ENCODE results near the gene CD320. TPM values are rescaled to one million over a fixed set of nuclear protein-coding genes. Genes with fewer than 3 reads are reported as not detected.

The CD320 gene
- polyA plus RNA-seq, result 89.6 and 98.2 TPM in 2 replicates
- polyA minus RNA-seq, result 35.1 and 39.4 TPM in 2 replicates

DNA sequence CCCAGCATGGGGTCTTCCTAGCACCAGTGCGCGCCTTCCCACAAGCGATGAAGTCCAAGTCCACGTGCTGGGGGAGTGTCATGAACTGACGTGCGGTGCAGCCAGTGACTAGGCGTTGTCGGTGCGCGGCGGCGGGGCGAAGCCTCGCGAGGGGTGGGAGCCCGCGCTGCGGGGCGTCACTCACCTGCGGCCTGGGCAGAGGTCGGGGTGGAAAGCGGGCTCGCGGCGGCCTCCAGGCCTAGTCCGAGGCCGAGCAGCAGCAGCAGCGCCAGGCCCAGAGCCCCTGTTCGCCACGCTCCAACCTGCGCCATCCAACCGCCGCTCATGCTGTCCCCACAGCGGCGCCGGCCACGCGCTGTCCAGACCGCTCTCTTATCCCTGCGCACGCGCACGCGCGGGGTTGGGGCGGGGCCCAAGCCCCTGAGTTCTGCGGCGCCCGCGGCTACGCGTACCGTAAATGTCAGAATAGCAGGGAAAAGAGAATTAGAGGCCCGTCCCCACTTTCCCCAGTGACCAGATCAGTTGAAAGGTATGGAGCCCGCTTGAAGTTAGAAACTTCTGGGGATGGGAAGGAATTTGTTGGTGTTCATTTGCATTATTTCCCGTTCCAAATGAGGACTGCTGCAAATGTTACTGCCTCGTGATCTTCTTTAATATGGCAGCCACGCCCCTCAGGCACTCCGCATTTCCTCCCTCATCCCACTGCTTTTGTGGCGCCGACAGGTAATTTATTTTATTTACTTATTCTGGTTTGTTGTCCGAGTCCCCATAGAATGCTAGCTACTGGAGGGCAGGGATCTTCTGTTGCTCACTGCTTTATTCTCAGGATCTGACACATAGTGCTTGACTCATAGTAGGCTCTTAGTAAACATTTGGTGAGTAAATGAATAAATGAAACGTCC is at the start of gene CD320:
CD320 (minus strand) TSS at position 394 of the 902 bp plus-strand sequence; CDS start at position 326, 68 bp downstream.
- H4K20me1 ChIP-seq (ENCODE audit: insufficient read depth), result no peaks in the 10 kb centered on the region
- H3K9me3 ChIP-seq (ENCODE audit: low read length), result no peaks in the 10 kb centered on the region
- H3K36me3 ChIP-seq (ENCODE audit: insufficient read depth, low read length), result no peaks in the 10 kb centered on the region
- H3K9ac ChIP-seq (ENCODE audit: low read length), result peak within 1 kb of the TSS; percentile 84
- TF ChIP-seq MXI1 (conservative IDR thresholded peaks at IDR 0.05; ENCODE audit: poor library complexity, severe bottlenecking) (peak; percentile 98), POLR2AphosphoS5 (IDR thresholded peaks at IDR 0.05) (peak; percentile 81), REST (IDR thresholded peaks at IDR 0.05; ENCODE audit: borderline replicate concordance) (peak; percentile 56), SMC3 (conservative IDR thresholded peaks at IDR 0.05; ENCODE audit: poor library complexity) (no peak), RAD21 (conservative IDR thresholded peaks at IDR 0.05) (no peak), TAF1 (IDR thresholded peaks at IDR 0.05; ENCODE audit: low read depth) (no peak), EZH2 (IDR thresholded peaks at IDR 0.05; ENCODE audit: borderline replicate concordance, insufficient read depth, low read length, poor library complexity, severe bottlenecking) (no peak), EP300 (conservative IDR thresholded peaks at IDR 0.05; ENCODE audit: poor library complexity, severe bottlenecking) (peak; percentile 29)
- TF ChIP-seq, protein P1, sequence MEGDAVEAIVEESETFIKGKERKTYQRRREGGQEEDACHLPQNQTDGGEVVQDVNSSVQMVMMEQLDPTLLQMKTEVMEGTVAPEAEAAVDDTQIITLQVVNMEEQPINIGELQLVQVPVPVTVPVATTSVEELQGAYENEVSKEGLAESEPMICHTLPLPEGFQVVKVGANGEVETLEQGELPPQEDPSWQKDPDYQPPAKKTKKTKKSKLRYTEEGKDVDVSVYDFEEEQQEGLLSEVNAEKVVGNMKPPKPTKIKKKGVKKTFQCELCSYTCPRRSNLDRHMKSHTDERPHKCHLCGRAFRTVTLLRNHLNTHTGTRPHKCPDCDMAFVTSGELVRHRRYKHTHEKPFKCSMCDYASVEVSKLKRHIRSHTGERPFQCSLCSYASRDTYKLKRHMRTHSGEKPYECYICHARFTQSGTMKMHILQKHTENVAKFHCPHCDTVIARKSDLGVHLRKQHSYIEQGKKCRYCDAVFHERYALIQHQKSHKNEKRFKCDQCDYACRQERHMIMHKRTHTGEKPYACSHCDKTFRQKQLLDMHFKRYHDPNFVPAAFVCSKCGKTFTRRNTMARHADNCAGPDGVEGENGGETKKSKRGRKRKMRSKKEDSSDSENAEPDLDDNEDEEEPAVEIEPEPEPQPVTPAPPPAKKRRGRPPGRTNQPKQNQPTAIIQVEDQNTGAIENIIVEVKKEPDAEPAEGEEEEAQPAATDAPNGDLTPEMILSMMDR (IDR thresholded peaks at IDR 0.05; ENCODE audit: poor library complexity, severe bottlenecking), result no peak
- H3K27me3 ChIP-seq (ENCODE audit: insufficient read depth, low read depth, low read length), result no peaks in the 10 kb centered on the region
- H2AFZ ChIP-seq (ENCODE audit: low read depth, low read length), result peak within 1 kb of the TSS; percentile 92
- peak within 1 kb of the TSS; percentile 81 for H3K27ac ChIP-seq (ENCODE audit: low read length)
- peak within 1 kb of the TSS; percentile 97 for H3K4me2 ChIP-seq (ENCODE audit: low read length)
- no peaks in the 10 kb centered on the region for H3K9me2 ChIP-seq (ENCODE audit: insufficient read depth, low read length)
- no peaks in the 10 kb centered on the region for H3F3A ChIP-seq (ENCODE audit: insufficient read depth, low read length, poor library complexity, severe bottlenecking)
- peak within 1 kb of the TSS; percentile 83 for H3K4me3 ChIP-seq (ENCODE audit: low read length)
- H3K79me2 ChIP-seq (replicated peaks; ENCODE audit: insufficient read depth, low read length), result peaks cover 17% of the 10 kb centered on the region

DNA sequence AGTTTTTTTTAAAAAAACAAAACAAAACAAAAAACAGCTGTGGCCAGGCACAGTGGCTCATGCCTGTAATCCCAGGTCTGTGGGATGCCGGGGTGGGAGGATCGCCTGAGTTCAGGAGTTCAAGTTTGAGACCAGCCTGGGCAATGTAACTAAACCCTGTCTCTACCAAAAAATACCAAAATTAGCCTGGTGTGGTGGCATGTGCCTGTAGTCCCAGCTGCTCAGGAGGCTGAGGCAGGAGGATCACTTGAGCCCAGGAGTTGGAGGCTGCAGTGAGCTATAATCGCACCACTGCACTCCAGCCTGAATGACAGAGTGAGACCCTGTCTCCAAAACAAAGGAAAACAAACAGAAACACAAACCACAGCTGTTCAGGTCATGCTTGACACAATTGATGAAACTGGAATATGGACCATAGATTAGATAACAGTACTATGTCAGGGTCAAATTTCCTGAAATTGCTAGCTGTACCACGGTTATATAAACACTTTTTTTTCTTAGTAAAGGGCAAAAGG is 48.9 kb upstream of the CD320 start:
- no peak overlapping the region for H2AFZ ChIP-seq (ENCODE audit: low read depth, low read length)
- no peak overlapping the region for H3K9ac ChIP-seq (ENCODE audit: low read length)
- no peaks in the 10 kb centered on the region for H4K20me1 ChIP-seq (ENCODE audit: insufficient read depth)
- H3K36me3 ChIP-seq (ENCODE audit: insufficient read depth, low read length), result no peaks in the 10 kb centered on the region
- no peaks in the 10 kb centered on the region for H3K79me2 ChIP-seq (replicated peaks; ENCODE audit: insufficient read depth, low read length)
- H3F3A ChIP-seq (ENCODE audit: insufficient read depth, low read length, poor library complexity, severe bottlenecking), result no peaks in the 10 kb centered on the region
- H3K4me3 ChIP-seq (ENCODE audit: low read length), result no peak overlapping the region
- TF ChIP-seq RAD21 (conservative IDR thresholded peaks at IDR 0.05), result no peak
- no peak for TF ChIP-seq EZH2 (IDR thresholded peaks at IDR 0.05; ENCODE audit: borderline replicate concordance, insufficient read depth, low read length, poor library complexity, severe bottlenecking)
- no peak for TF ChIP-seq SMC3 (conservative IDR thresholded peaks at IDR 0.05; ENCODE audit: poor library complexity)
- TF ChIP-seq REST (IDR thresholded peaks at IDR 0.05; ENCODE audit: borderline replicate concordance), result no peak
- TF ChIP-seq, protein P1 (IDR thresholded peaks at IDR 0.05; ENCODE audit: poor library complexity, severe bottlenecking), result no peak
- TF ChIP-seq POLR2AphosphoS5 (IDR thresholded peaks at IDR 0.05), result no peak
- no peak for TF ChIP-seq TAF1 (IDR thresholded peaks at IDR 0.05; ENCODE audit: low read depth)
- no peak for TF ChIP-seq MXI1 (conservative IDR thresholded peaks at IDR 0.05; ENCODE audit: poor library complexity, severe bottlenecking)
- no peaks in the 10 kb centered on the region for H3K9me2 ChIP-seq (ENCODE audit: insufficient read depth, low read length)
- peaks cover 4% of the 10 kb centered on the region for H3K27me3 ChIP-seq (ENCODE audit: insufficient read depth, low read depth, low read length)
- H3K27ac ChIP-seq (ENCODE audit: low read length), result no peak overlapping the region
- no peak overlapping the region for H3K4me2 ChIP-seq (ENCODE audit: low read length)
- H3K9me3 ChIP-seq (ENCODE audit: low read length), result no peaks in the 10 kb centered on the region
